Panc1 (cell line): ENCODE data around the gene HS3ST2.

ENCODE experiments used
- POLR2AphosphoS5 ChIP-seq: IDR thresholded peaks from 2 replicates; pipeline ENCODE4 v1.6.1; 2012; ENCODE audit warnings: mild to moderate bottlenecking, low read depth, low read length, moderate library complexity
- SIN3A ChIP-seq: IDR thresholded peaks from 2 replicates; pipeline ENCODE4 v1.6.1; 2012; ENCODE audit warnings: low read depth, mild to moderate bottlenecking, low read length, moderate library complexity, borderline replicate concordance; ENCODE audit not compliant: insufficient read depth
- TF ChIP-seq, protein P1 (sequence below): fragments of 450-650 bp; IDR thresholded peaks from 2 replicates; pipeline ENCODE4 v1.5.1; 2017; ENCODE audit warnings: mild to moderate bottlenecking
- TF ChIP-seq, protein P2 (sequence below), 2 experiments: IDR thresholded peaks; 2 replicates each; pipeline ENCODE4 v1.6.1; 2011 to 2012; ENCODE audit warnings: low read depth in 2 of 2, control low read depth in 1 of 2, low read length in 1 of 2, mild to moderate bottlenecking in 1 of 2, moderate library complexity in 1 of 2; ENCODE audit not compliant: insufficient read depth in 1 of 2

DNA sequence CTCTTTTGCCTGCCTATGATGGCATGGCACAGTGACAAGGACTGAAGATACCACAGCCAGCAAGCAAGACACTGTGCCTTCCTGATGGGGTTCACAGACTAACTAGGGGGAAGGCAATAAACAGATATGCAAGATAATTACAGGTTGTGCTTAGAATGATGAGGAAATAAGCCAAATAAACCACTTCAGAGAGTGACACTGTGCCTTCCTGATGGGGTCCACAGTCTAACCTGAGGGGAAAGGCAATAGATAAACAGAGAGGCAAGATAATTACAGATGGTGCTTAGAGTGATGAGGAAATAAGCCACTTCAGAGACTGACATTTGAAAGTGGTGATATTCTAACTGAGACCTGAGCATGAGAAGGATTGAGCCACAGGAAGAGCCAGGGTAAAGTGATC lies 84.2 kb downstream of the HS3ST2 start:
- no peak for TF ChIP-seq POLR2AphosphoS5
- TF ChIP-seq, protein P1, sequence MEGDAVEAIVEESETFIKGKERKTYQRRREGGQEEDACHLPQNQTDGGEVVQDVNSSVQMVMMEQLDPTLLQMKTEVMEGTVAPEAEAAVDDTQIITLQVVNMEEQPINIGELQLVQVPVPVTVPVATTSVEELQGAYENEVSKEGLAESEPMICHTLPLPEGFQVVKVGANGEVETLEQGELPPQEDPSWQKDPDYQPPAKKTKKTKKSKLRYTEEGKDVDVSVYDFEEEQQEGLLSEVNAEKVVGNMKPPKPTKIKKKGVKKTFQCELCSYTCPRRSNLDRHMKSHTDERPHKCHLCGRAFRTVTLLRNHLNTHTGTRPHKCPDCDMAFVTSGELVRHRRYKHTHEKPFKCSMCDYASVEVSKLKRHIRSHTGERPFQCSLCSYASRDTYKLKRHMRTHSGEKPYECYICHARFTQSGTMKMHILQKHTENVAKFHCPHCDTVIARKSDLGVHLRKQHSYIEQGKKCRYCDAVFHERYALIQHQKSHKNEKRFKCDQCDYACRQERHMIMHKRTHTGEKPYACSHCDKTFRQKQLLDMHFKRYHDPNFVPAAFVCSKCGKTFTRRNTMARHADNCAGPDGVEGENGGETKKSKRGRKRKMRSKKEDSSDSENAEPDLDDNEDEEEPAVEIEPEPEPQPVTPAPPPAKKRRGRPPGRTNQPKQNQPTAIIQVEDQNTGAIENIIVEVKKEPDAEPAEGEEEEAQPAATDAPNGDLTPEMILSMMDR: no peak
- no peak for TF ChIP-seq SIN3A
- TF ChIP-seq, protein P2, sequence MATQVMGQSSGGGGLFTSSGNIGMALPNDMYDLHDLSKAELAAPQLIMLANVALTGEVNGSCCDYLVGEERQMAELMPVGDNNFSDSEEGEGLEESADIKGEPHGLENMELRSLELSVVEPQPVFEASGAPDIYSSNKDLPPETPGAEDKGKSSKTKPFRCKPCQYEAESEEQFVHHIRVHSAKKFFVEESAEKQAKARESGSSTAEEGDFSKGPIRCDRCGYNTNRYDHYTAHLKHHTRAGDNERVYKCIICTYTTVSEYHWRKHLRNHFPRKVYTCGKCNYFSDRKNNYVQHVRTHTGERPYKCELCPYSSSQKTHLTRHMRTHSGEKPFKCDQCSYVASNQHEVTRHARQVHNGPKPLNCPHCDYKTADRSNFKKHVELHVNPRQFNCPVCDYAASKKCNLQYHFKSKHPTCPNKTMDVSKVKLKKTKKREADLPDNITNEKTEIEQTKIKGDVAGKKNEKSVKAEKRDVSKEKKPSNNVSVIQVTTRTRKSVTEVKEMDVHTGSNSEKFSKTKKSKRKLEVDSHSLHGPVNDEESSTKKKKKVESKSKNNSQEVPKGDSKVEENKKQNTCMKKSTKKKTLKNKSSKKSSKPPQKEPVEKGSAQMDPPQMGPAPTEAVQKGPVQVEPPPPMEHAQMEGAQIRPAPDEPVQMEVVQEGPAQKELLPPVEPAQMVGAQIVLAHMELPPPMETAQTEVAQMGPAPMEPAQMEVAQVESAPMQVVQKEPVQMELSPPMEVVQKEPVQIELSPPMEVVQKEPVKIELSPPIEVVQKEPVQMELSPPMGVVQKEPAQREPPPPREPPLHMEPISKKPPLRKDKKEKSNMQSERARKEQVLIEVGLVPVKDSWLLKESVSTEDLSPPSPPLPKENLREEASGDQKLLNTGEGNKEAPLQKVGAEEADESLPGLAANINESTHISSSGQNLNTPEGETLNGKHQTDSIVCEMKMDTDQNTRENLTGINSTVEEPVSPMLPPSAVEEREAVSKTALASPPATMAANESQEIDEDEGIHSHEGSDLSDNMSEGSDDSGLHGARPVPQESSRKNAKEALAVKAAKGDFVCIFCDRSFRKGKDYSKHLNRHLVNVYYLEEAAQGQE (IDR thresholded peaks at IDR 0.05; ENCODE audit: insufficient read depth in 1 of 2, low read depth in 2 of 2, low read length in 1 of 2): no peak
